NCI-H2029 (cell line): ENCODE measurements around the gene HOXA1.

Experiments
- DNase-seq: peaks from one replicate; lab custom pipeline; 2025; lab: John Stamatoyannopoulos, UW

HOXA1 gene

GRCh38 chr7:27092819-27093110 lies 3.0 kb downstream of the HOXA1 start:
- DNase-seq: no peak

GRCh38 chr7:27091941-27092818 lies 3.6 kb downstream of the HOXA1 start:
- no peak for DNase-seq

GRCh38 chr7:27091105-27091504 lies 4.7 kb downstream of the HOXA1 start:
- no peak for DNase-seq

- no peak for DNase-seq
Measured at GRCh38 chr7:27088002-27088922, 7.5 kb downstream of the HOXA1 start.

GRCh38 chr7:27083646-27084045 lies 12.2 kb downstream of the HOXA1 start:
- no peak for DNase-seq

- no peak for DNase-seq
Measured at GRCh38 chr7:27082171-27082570, 13.6 kb downstream of the HOXA1 start.

- DNase-seq: no peak
Measured at GRCh38 chr7:27080844-27081436, 14.9 kb downstream of the HOXA1 start.

- DNase-seq: no peak
Measured at GRCh38 chr7:27079234-27079975, 16.4 kb downstream of the HOXA1 start.

GRCh38 chr7:27078616-27079233 lies 17.1 kb downstream of the HOXA1 start:
- DNase-seq: no peak

- DNase-seq: no peak
Measured at GRCh38 chr7:27073076-27073475, 22.7 kb downstream of the HOXA1 start.

GRCh38 chr7:27071622-27072390 lies 24.0 kb downstream of the HOXA1 start:
- no peak for DNase-seq

- no peak for DNase-seq
Measured at GRCh38 chr7:27068259-27068658, 27.5 kb downstream of the HOXA1 start.

GRCh38 chr7:27066148-27066547 lies 29.7 kb downstream of the HOXA1 start:
- no peak for DNase-seq

GRCh38 chr7:27065709-27066108 lies 30.1 kb downstream of the HOXA1 start:
- no peak for DNase-seq

GRCh38 chr7:27064661-27065060 lies 31.1 kb downstream of the HOXA1 start:
- DNase-seq: no peak

GRCh38 chr7:27064159-27064558 lies 31.6 kb downstream of the HOXA1 start:
- no peak for DNase-seq

GRCh38 chr7:27062946-27063345 lies 32.9 kb downstream of the HOXA1 start:
- no peak for DNase-seq

GRCh38 chr7:27053153-27053552 lies 42.6 kb downstream of the HOXA1 start:
- no peak for DNase-seq

GRCh38 chr7:27051451-27051850 lies 44.3 kb downstream of the HOXA1 start:
- DNase-seq: no peak

- no peak for DNase-seq
Measured at GRCh38 chr7:27048438-27048837, 47.4 kb downstream of the HOXA1 start.
